A549 treated with Hydrocortisone at 1 μM for 4 hours (cell line): Measurements from ENCODE around the gene IFIT2. TPM values are rescaled to one million over a fixed set of nuclear protein-coding genes. Genes with fewer than 3 reads are reported as not detected.

Source experiments
- total RNA-seq: library from RNA; stranded (reverse); fragments of 200-300 nt; extraction: Qiagen RNA extraction; gene quantifications from 5 replicates; pipeline ENCODE4 v1.2.3, GENCODE V29; 2022

The IFIT2 gene, protein sequence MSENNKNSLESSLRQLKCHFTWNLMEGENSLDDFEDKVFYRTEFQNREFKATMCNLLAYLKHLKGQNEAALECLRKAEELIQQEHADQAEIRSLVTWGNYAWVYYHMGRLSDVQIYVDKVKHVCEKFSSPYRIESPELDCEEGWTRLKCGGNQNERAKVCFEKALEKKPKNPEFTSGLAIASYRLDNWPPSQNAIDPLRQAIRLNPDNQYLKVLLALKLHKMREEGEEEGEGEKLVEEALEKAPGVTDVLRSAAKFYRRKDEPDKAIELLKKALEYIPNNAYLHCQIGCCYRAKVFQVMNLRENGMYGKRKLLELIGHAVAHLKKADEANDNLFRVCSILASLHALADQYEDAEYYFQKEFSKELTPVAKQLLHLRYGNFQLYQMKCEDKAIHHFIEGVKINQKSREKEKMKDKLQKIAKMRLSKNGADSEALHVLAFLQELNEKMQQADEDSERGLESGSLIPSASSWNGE
- total RNA-seq = 1.4 to 2.7 TPM (median 2.0 TPM) in 5 replicates

DNA sequence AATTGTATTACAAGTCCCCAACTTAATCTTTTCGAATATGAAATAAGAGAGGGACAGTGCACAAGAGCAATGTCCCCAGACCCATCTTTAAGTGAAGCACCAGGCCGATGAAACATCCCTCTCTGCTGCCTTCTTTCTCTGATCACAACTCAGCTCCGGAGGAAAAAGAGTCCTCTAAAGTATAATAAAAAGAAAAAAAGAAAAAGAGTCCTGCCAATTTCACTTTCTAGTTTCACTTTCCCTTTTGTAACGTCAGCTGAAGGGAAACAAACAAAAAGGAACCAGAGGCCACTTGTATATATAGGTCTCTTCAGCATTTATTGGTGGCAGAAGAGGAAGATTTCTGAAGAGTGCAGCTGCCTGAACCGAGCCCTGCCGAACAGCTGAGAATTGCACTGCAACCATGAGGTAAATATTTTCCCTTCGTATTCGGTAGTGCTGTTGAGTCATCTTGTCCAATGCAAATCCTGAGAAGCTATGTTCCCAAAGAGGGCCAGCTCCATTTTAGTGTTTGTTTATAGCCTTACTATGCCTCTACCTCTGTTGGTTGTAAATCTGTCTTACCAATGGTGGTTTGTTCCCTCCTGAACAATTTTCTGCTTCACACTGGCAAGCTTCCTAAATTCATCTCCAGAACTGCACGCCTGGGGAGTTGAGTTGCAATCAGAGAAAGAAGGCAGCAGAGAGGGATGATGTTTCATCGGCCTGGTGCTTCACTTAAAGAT is at the start of gene IFIT2:
IFIT2 (plus strand) TSS at position 326 of the 725 bp plus-strand sequence; CDS start at position 404, 78 bp downstream.

GRCh38 chr10:89327803-89328441 is 26.1 kb downstream of the IFIT2 start, which contains the start of gene IFIT3:
Gene IFIT3 (plus strand): TSS chr10:89327997. CDS start chr10:89328074, 77 bp downstream.

Other genes with a start within 250 kb of the IFIT2 start
- 0.17 to 0.46 TPM (median 0.36 TPM) in 5 replicates for gene CH25H, start 94.7 kb upstream of the IFIT2 start, total RNA-seq
- 39.9 to 61.8 TPM (median 48.2 TPM) in 5 replicates for gene LIPA, start 50.3 kb upstream of the IFIT2 start, total RNA-seq
- 3.4 to 5.3 TPM (median 4.5 TPM) in 5 replicates for gene IFIT3, start 26.0 kb downstream of the IFIT2 start, total RNA-seq
- gene IFIT1B, start 76.0 kb downstream of the IFIT2 start, total RNA-seq = not detected in 5 replicates
- 3.7 to 5.8 TPM (median 4.0 TPM) in 5 replicates for gene IFIT1, start 90.6 kb downstream of the IFIT2 start, total RNA-seq
- 7.7 to 13.5 TPM (median 9.2 TPM) in 5 replicates for gene IFIT5, start 112.5 kb downstream of the IFIT2 start, total RNA-seq
- gene SLC16A12, start 233.5 kb downstream of the IFIT2 start, total RNA-seq = 0.43 to 0.89 TPM (median 0.55 TPM) in 5 replicates